ENCODE results near the gene PRLH. TPM values are rescaled to one million over a fixed set of nuclear protein-coding genes. Genes with fewer than 3 reads are reported as not detected.
A peak's percentile ranks its signal among the peaks of the same experiment; 100 is the strongest.

PRLH gene
- total and polyA plus RNA-seq, 2 of the 13 experiments (the other 11 are each of a cell fraction or from before 2014, with no cell fraction given) = not detected

DNA sequence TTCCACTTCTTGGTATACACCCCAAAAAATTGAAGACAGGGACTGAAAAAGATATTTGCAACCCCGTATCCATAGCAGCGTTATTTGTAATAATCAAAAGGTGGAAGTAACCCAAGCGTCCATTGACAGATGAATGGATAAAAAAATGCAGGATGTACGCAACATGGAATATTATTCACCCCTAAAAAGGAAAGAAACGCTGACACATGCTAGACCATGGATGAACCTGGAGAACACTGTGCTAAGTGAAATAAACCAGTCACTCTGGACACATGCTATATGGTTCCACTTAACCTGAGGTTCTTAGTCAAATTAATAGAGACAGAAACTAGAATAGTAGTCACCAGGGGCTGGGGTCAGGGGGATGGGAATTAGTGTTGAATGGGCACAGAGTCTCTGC lies 38.6 kb upstream of the PRLH start (continued):
- TF ChIP-seq EED (CRISPR knock-in tag; IDR thresholded peaks at IDR 0.05) (no peak), REXO4 (CRISPR knock-in tag; IDR thresholded peaks at IDR 0.05; ENCODE audit: borderline replicate concordance) (no peak), RFXAP (CRISPR knock-in tag; IDR thresholded peaks at IDR 0.05; ENCODE audit: borderline replicate concordance) (no peak)

DNA sequence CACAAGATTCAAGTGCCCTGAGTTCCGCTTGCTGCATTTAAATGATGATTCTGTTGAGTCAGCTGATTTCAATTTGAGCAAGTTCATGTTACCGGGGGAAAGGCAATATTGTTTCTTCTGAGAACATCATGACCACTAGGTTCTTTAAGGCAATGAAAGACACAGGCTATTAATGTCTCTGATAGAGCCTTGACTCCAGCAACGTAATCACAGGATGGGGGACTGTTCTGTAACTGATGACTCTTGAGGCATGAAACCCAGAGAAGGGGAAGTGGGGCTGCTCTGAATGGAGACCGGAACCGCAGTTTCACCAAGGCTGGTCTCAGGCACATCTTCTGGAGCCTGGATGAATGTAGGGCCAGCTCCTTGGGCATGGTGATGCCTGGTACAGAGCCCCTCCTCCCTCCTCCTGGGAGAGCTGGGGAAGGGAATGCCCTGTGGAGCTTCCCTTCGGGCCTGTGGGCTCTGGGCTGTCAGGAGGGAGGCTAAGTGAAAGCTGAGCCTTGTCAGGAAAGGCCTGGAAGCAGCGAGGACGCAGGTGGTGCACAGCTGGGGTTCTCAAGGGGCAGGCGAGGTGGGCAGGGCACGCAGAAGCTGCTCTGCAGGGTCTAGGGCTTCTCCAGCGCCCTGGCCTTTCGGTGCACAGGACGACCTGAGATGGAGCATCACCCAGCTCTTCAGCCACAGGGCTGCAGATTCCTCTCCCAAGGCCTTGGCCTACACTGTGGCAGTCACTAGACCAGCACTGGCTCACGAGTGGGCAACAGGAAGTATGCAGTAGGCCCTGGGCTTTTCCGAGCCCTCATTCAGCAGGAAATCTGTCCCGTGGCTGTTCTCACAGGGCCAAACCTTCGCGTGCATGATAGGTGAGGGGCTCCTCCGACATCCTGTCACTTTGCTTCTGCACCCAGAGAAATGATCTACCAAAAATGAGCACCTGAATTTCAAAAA lies 36.6 kb upstream of the PRLH start:
- no peak for ATAC-seq
- 51% methylated on average over 12 of the region's 19 CpGs for WGBS (ENCODE audit: low lambda C conversion rate)

More for the DNA sequence above, 36.6 kb upstream of the PRLH start:
- no peak overlapping the region for H3K4me3 ChIP-seq (replicated peaks in 1 of 3; ENCODE audit: insufficient read depth in 1 of 3, low read depth in 2 of 3, low read length in 3 of 3)
- peaks cover 4% of the 10 kb centered on the region for H3K4me1 ChIP-seq (ENCODE audit: insufficient read depth, low read length)
- in situ Hi-C loops (cut with HindIII; ENCODE audit: extremely low pct_ligation_motif_present, low pct_unique_long_range_greater_than_20kb) = no loop called here
- intact Hi-C loops (cut with micrococcal nuclease; ENCODE audit: unreplicated experiment) = no loop called here
- CTCF ChIA-PET (ENCODE audit: low intra/inter-chr PET ratio, low total read pairs) = no interaction called here
- no peak for DNase-seq (ENCODE audit: low spot score)
- FAIRE-seq = no peak
- H2AFZ ChIP-seq (ENCODE audit: low read length) = no peak overlapping the region
- no peaks in the 10 kb centered on the region for H3K36me3 ChIP-seq (replicated peaks in 1 of 2; ENCODE audit: control insufficient read depth in 1 of 2, insufficient read depth in 2 of 2, low read length in 2 of 2)
- no peaks in the 10 kb centered on the region for H3K9me3 ChIP-seq (ENCODE audit: low read length)
- TF ChIP-seq, protein P1, sequence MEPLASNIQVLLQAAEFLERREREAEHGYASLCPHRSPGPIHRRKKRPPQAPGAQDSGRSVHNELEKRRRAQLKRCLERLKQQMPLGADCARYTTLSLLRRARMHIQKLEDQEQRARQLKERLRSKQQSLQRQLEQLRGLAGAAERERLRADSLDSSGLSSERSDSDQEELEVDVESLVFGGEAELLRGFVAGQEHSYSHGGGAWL (CRISPR knock-in tag; IDR thresholded peaks at IDR 0.05) = no peak
- TF ChIP-seq, protein P2, sequence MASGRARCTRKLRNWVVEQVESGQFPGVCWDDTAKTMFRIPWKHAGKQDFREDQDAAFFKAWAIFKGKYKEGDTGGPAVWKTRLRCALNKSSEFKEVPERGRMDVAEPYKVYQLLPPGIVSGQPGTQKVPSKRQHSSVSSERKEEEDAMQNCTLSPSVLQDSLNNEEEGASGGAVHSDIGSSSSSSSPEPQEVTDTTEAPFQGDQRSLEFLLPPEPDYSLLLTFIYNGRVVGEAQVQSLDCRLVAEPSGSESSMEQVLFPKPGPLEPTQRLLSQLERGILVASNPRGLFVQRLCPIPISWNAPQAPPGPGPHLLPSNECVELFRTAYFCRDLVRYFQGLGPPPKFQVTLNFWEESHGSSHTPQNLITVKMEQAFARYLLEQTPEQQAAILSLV (CRISPR knock-in tag; IDR thresholded peaks at IDR 0.05; ENCODE audit: borderline replicate concordance) = no peak
- TF ChIP-seq MAFF (IDR thresholded peaks at IDR 0.05; ENCODE audit: low read depth, low read length) (peak; percentile 98), MAFK (conservative IDR thresholded peaks at IDR 0.05 in 1 of 2, IDR thresholded peaks at IDR 0.05 in 1 of 2; ENCODE audit: low read length in 2 of 2) (peak; percentile 96 to 98)
- no TSS peak for BruUV-seq (replicated peaks)
- no peak overlapping the region for H3K9ac ChIP-seq (ENCODE audit: insufficient read depth, low read depth, low read length)
- H3K79me2 ChIP-seq (ENCODE audit: insufficient read depth, low read length) = no peaks in the 10 kb centered on the region
- H3K27me3 ChIP-seq (ENCODE audit: control insufficient read depth in 1 of 2, insufficient read depth in 2 of 2, low read length in 2 of 2) = peaks cover 11 to 58% of the 10 kb centered on the region in 2 experiments; a peak in 4 of 5 replicates
- H3K4me2 ChIP-seq (ENCODE audit: low read depth, low read length) = no peak overlapping the region
- POLR2A ChIA-PET = no interaction called here
- H4K20me1 ChIP-seq (ENCODE audit: insufficient read depth, low read length) = no peaks in the 10 kb centered on the region
- H3K27ac ChIP-seq (ENCODE audit: extremely low read length, insufficient read depth, low read length) = no peak overlapping the region
